Glomerular visceral epithelial cell (primary cell): Measurements from ENCODE around the gene MICAL2.
A peak's percentile ranks its signal among the peaks of the same experiment; 100 is the strongest.

Experiments used
- DNase-seq: peaks from one replicate; pipeline ENCODE4 v3.0.0-alpha.2; 2016; ENCODE audit errors: extremely low spot score

The MICAL2 gene

DNA sequence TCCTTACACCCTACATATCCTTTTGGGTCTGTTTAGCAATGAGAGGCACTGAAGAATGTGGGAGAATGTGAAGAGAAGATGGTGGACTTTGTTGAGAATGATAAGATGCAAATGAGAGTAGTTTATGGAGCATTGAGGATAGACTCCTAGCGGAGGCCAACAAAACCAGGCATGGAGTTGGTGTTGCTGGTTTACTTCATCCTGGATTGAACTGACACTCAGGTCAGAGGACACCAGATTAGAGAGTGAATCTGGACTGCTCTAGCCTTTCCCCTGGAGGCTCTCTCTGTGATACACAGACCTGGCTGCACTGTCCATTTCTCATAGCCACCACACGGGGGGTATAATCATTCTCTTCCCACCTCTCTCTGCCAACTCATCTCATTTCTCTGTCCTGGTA lies 98.7 kb downstream of the MICAL2 start:
- no peak for DNase-seq

DNA sequence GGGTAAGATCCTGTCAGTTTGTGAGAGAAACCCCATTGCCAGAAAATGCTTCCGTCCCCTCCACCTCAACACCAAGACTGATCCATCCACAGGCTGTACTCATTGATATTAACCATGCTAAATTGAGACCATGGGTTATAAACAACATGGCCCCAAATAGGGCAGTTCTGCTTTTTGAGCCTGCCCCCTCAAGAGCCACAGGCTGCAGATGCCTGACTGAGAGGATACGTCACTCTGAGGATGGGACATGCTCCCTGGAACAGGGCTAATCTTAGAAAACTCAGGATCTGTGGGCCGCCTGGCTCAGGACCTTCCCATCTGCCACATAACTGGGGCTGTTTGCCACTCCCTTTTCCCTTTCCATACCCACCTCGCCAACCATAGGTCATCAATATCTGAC lies 99.8 kb downstream of the MICAL2 start:
- DNase-seq, result no peak

DNA sequence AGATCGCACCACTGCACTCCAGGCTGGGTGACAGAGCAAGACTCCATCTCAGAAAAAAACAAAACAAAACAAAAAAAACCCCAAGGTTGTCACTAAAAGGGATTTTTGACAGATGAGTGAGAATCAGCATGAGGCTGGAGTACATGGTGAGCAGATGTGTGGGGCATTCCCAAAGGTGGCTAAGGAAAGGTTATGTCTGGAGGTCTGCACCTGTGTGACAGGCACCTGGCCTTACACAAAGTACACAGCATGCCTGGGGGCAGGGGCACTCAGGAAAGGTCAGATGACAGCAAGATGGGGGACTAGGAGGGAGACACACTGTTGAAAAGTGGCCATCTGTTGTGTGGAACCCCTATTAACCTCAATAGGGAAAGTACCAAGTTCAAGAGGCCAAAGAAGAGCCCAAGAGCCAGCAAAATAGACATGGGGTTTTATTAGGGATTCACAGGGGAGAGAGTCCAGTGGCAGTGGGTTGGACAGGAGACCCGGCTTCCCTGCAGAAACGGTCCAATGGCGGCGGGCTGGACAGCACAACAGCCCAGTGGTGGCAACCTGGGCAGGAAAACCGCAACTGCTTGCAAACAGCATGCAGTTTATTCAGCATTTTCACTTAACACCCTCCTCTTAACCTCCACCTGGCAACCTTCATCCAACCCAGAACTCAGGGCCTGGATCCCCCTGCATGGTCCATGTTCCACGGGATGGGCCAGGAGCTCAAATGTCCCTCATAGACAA lies 101.1 kb downstream of the MICAL2 start:
- DNase-seq, result no peak

DNA sequence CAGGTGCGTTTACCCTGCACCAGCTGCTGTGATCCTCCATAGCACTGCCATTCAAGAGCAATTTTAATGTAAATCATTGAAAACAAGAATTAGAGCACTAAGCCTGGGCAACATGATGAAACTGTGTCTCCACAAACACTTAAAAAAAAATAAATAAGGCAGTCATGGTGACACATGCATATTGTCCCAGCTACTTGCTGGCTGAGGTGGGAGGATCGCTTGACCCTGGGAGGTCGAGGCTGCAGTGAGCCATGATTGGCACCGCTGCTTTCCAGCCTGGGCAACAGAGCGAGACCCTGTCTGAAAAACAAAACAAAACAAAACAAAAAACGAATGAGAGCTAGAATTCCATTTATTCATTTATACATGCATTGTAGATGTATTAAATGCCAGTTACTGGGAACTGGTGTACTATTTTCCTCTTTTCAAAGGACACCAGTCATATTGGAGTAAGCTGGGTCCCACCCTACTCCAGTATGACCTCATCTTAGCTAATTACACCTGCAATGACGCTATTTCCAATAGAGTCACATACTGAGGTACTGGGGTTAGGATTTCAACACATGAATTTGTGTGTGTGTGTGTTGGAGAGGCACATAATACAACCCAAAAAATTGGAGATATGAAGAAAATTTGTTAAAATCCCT lies 101.9 kb downstream of the MICAL2 start:
- no peak for DNase-seq

DNA sequence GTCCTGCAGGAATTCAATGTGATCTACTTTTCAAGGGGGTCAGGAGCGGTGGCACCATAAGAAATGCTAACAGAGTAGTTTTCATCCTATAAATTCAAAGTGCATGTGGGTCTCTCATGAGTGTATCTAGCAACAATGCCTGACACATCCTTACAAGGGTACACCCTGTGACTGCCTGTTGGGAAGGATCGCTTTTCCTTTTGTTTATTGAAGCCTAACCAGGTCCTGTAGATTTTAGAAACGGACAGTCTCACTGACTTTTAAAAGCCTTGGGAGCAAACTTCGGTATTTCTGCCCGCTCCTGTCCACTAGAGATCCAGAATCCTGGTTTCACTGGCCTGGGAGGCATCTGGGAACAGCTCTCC lies 102.4 kb downstream of the MICAL2 start:
- no peak for DNase-seq

DNA sequence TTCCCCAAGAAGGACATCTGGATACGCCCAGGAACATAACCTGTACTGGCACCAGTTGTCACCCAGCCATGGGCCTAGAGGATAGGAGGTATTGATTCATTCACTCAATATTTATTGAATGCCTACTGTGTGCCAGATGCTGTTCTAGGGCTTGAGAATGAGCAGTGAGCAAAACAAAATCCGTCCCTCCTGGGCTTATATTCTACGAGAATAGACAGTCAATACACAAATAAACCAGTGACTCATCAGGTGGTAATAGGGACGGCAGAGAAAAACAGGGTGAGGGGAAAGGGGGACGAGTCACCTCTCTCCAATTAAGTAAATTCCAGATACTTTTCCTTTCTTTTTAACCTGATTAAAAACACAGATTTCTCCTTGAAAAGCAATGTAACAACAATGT lies 103.5 kb downstream of the MICAL2 start:
- peak; percentile 35 for DNase-seq

DNA sequence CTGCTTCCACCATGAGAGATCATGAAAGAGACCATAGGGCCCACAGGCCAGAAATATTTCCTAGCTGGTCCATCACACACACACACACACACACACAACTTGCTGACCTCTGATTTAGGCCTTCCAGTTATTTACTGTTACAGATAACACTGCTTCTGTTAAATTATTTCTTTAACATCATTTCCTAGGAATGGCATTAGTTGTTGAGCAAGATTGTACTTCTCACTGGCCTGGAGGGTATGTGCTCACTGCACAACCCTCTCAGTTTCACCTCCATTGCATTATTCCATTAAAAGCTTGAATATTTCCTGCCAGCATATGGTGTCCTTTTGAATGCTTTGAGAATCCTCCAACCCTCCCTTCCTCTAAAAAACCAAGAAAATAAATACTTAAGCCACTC lies 104.4 kb downstream of the MICAL2 start:
- no peak for DNase-seq

DNA sequence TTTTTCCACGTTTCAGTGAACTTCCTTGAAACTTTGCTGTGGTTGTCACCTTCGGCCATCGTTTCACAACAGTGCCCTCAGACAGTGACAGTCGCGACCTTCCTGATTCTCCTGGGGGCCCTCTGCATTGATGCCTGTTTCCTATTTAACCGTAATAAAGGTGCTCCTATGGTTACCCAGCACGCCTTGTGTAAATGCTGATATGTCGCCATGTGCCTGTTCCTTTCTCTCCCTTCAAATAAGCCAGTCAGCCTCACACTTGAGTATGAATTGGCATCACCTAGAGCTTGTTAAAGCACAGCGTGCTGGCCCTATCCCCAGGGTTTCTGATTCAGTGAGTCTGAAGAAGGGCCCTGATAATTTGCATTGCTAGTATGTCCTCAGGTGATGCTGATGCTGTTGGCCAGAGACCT lies 104.8 kb downstream of the MICAL2 start:
- DNase-seq, result no peak

DNA sequence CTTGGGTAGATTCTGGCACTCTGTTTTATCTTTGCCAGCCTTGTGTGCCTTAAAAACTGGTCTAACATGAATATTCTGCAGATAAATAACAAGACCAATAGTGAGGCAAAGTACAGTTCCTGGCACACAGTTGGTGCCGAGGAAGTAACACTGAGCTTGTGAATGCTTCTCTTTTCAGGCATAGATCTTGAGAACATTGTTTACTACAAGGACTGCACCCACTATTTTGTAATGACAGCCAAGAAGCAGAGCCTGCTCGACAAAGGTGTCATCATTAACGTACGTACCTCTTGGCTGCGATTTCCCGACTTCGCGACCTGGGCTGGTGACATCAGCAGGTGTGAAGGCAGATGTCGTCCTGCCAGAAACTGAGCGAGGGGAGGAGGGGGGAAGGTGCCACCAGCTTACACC lies 105.7 kb downstream of the MICAL2 start:
- no peak for DNase-seq

DNA sequence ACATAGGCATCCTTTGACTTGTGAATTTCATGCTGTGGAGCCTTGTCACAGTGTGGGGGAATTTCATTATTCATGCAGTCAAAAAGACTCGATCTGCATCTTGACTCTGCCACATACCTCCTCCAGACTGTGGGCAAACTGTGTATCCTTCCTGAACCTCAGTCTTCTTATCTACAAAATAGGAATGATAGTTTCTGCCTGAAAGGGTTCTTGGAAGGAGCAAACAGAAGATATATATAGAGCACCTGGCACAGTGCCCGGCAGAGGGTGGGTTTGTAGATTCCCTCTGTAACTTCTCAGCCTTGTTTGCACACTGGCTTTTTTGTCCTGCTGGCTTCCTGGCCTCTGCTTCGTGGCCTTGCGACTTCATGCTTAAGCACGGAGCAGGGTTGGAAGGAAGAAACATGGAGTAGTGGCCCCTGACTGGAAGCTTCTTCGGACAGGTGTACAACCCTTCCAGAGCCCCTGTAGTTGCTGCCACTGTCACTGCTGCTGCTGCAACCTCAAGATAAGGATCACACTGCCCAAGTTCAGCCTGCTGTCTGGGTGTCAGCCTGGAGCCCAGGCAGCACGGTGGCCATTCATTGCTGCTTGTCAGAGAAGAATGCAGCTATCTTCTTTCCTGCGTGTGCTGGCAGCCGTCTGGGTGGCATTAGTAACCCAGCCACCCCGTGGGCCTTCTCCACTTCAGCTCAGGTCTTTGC lies 106.4 kb downstream of the MICAL2 start:
- no peak for DNase-seq

DNA sequence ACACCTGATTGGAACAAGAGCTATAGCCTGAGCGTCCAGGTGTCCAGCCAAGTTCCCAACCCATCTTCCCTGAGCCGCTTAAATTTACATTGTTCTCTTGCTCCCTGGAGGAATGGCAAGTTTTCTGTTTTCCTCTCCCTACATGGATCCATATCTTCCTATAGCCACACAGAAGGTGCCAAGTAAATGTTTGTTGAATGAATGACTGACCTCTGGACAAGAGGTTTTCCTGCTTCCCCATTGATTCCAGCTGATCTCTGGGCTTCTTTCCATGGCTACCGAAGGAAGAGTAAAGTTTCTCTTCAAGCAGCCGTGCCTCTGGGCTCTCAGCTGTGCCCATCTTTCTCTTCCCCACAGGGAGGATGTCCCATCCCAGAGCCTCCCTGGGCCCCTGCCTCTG lies 107.5 kb downstream of the MICAL2 start:
- no peak for DNase-seq

DNA sequence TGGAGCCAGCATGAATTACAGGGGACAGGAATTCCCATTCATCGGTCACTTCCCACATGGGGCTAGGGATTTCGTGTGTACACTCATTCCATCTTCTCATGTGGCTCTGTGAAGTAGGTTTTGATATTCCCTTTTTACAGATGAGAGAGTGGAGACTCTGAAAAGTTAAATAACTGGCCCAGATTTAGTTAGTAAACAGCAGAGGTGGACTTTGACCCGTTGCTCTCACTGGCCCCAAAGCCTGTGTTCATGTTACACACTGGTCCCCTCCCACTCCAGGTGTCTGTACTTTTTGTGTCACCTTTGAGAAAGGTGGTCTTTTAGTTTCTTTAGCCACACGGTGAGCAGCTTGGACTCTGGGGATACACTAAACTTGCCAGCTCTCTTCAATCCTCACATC lies 108.5 kb downstream of the MICAL2 start:
- no peak for DNase-seq

DNA sequence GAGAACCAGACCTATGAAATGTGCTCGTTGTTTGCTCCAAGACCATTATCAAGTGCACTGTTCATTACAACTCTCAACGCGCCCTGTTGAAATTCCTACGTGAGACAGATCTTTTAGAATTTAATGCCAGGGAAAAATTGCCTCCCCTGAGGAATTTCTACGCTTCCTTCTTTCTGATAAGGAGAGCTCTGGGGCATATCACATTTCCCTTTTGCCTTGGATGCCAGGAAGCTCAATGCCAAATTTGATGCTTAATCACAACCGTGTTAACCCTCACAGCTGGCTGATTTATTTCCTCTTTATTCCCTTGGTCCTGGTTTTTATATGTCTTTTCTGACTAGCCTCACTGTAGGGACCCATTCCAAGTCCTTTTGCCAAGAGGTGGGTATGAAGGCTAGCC lies 109.4 kb downstream of the MICAL2 start:
- no peak for DNase-seq

DNA sequence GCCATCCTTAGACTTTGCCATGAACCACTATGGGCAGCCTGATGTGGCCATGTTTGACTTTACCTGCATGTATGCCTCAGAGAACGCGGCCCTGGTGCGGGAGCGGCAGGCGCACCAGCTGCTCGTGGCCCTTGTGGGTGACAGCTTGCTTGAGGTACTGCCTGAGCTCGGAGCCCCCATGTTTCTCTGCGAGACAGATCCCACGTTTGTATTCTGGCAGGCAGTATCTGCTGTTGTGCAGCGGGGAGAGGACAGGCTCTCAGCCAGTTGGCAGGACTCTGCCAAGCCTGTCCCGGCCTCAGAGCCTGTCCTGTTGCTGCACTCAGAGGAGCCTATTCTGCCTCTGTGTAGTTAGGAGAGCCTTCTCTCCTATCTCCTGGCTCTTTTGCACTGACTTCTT lies 109.9 kb downstream of the MICAL2 start:
- no peak for DNase-seq

DNA sequence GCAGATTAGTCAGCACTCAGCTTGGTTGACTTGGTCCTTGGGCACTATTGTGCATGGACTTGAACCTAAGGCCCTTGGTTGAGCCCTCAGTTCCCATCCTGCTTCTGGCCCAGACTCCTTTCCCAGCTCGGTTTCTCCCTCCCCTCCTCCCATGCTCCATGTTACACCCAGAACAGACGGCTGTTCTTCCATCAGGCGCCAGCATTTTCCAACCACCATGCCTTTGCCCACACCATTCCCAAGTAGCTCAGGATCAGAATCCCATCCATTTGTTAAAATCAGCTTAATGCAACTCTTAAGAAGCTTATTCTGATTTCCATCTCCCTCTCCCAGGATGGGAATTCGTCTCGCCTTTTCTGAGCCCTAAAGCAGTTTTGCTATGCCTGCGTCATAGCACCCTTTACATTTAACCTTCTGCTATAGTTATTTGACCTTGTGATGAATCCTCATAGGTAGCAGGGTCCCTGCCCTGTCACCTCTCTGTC lies 110.7 kb downstream of the MICAL2 start:
- no peak for DNase-seq

DNA sequence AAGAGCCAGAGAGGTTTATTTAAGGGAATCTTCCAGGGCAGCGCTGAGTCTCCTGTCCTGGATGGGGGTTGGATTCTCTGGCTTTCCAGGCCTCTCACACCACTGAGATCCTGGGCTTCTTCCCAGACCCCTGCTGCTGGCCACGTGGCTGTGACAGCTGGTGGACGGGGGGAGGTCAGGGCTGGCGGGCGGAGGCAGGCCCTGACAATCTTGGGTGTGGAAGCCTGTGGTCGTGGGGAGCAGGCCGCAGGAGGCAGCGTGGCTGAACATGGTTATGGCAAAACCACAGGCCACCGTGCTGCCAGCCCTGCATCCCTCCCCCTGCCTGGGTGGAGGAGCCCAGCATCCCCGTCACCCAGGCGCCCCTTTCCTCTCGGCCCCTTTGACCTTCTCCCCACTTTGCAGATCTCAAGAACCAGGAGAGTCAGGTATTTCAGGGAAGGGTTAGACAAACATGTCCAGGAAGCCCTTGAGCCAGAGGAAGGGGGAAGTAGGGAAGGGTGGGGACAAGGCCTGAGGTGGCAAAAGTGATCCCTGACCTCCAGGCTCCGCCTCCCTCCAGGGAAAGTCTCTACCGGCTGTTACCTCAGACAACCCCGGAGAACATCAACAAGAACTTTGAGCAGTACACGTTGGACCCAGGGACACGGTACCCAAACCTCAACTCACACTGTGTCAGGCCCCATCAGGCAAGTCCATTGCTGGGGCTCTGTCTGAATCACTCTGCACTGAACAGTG lies 111.8 kb downstream of the MICAL2 start:
- peak; percentile 41 for DNase-seq

DNA sequence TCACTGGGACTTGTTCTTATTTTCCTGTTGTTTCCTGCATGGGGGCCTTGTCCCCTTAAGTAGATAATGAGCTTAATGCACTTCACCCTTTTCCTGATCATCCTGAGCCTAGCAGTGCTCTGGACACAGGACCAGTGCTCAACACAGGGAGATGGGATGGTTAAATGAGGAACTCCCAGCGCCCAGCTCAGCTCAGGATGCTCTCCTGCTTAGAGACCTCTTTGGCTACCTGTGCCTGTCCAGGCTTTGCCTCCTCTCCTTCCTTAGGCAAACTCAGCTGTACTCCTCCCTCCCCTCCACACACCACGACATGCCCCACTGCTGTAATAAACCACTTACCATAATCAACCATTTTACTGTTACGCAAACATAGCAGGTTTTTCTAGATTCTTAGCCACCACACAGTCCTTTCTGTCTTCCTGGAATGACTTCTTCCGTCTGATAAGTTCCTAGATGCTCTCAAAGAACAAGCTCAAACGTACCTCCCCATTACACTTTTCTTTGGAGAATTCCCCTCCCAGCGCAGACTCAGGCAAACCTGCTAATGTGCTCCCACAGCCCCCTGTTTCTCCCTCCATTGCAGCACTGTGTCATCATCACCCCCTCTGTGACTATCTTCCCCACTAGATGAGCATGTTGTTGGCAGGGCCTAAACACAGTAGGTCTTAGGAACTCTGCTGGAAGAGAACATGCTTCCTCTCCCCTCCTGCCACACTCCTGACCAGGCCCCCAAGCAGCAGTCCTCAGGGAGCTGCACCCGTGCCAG lies 113.6 kb downstream of the MICAL2 start:
- peak; percentile 32 for DNase-seq

DNA sequence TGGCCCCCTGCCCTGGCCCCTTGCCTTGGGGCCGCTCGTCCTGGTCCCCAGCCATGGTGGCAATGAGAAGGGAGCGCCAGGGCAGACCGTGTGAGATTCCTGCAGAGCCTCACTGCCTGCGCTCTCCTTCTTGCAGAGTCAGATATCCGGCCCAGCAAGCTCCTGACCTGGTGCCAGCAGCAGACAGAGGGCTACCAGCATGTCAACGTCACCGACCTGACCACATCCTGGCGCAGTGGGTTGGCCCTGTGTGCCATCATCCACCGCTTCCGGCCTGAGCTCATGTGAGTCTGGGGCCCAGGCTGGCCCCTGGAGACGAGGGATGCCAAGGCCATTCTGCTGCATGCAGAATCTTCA lies 114.1 kb downstream of the MICAL2 start:
- DNase-seq, result peak; percentile 96

DNA sequence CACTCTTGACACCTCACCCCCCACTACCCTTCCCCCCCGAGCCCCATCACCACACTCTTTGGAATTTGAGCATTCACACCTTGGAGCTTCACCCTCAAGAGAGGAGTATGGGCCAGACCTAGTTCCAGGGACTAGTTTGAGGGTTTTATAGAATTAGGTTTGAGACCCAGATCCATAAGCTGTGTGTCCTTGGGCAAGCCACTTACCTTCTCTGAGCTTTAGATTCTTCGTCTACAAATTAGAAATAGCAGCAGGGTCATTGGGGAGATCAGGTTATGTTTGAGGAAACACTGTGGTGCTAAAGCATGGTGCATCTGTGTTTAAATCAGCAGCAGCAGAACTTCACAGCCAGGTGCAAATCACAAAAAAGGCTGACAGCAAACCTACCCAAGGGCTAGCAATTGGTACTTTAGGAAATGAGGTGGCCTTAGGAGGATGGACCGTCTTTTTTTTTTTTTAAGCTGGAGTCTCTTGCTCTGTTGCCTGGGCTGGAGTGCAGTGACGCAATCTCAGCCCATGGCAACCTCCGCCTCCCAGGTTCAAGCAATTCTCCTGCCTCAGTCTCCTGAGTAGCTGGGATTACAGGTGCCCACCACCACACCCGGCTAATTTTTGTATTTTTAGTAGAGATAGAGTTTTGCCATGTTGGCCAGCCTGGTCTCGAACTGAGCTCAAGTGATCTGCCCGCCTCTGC lies 114.8 kb downstream of the MICAL2 start:
- no peak for DNase-seq

DNA sequence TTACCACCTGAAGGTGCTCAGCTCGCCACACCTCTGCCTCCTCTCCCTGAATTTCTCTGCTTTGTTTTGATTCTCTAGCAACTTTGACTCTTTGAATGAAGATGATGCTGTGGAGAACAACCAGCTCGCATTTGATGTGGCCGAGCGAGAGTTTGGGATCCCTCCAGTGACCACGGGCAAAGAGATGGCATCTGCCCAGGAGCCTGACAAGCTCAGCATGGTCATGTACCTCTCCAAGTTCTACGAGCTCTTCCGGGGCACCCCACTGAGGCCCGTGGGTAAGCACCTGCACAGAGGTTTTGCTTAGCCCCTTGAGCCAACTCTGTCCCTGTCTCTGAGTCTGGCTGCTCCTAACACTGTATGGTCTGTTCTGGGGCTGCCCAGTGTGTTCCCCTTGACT lies 115.7 kb downstream of the MICAL2 start:
- no peak for DNase-seq
